Left ventricle myocardium inferior (tissue), 1 donor: ENCODE measurements around the gene POLN. TPM values are rescaled to one million over a fixed set of nuclear protein-coding genes. Genes with fewer than 3 reads are reported as not detected.

Source experiments
- DNase-seq: peaks from one replicate; pipeline ENCODE4 v3.0.0-alpha.2; 2020
- H3K27ac ChIP-seq: fragments of 200-600 bp; replicated peaks from 2 replicates; pipeline ENCODE4 v1.8.0; 2021
- H3K27me3 ChIP-seq: fragments of 200-600 bp; 2 replicates; pipeline ENCODE4 v1.8.0; 2021; ENCODE audit warnings: low read depth
- H3K36me3 ChIP-seq: fragments of 200-600 bp; 2 replicates; pipeline ENCODE4 v1.8.0; 2021
- H3K4me1 ChIP-seq: fragments of 200-600 bp; 2 replicates; pipeline ENCODE4 v1.8.0; 2021
- H3K4me3 ChIP-seq: fragments of 200-600 bp; 2 replicates; pipeline ENCODE4 v1.8.0; 2021; ENCODE audit warnings: mild to moderate bottlenecking, moderate library complexity
- H3K9me3 ChIP-seq: fragments of 200-600 bp; replicated peaks from 2 replicates; pipeline ENCODE4 v1.8.0; 2021
- CTCF ChIP-seq: fragments of 200-600 bp; IDR thresholded peaks from 2 replicates; pipeline ENCODE4 v1.8.0; 2021; ENCODE audit warnings: antibody characterized with exemption, mild to moderate bottlenecking, borderline replicate concordance
- intact Hi-C: fragments of 100-400 bp; cut with micrococcal nuclease; formaldehyde crosslinking; loops from one replicate; pipeline ENCODE4 v1.11.0; 2022
- total RNA-seq: library from RNA; stranded (reverse); fragmentation: NEBNext Ultra II Directional; extraction: Animal tissue kit (Norgen Biotek cat#: 25700); gene quantifications from one replicate; pipeline ENCODE4 v1.2.1, GENCODE V29; 2021
- donor health status: DM: no; HTN: yes; CAD: no; lungs with severe emphysema.

POLN gene
- total RNA-seq, 1 donor from 2014 or later, result 2.2 TPM

GRCh38 chr4:2063557-2064275, 178.2 kb downstream of the POLN start:
- intact Hi-C loops, result no loop called here
- Histone ChIP-seq H3K4me1 (peaks cover 9% of the 10 kb centered on the region), H3K9me3 (no peaks in the 10 kb centered on the region), H3K36me3 (no peaks in the 10 kb centered on the region), H3K27ac (no peak overlapping the region), H3K4me3 (no peak overlapping the region), H3K27me3 (peaks cover 66% of the 10 kb centered on the region)
- DNase-seq, result peak; percentile 12
- no peak for TF ChIP-seq CTCF

- TF ChIP-seq CTCF, result no peak
- H3K27me3 ChIP-seq, result peaks cover 69% of the 10 kb centered on the region
Observed at GRCh38 chr4:2062808-2063524, 179.0 kb downstream of the POLN start.

GRCh38 chr4:2062168-2062807, 179.6 kb downstream of the POLN start:
- intact Hi-C loops, result no loop called here
- Histone ChIP-seq H3K27ac (no peak overlapping the region), H3K4me3 (no peak overlapping the region), H3K9me3 (no peaks in the 10 kb centered on the region), H3K27me3 (peaks cover 76% of the 10 kb centered on the region), H3K36me3 (no peaks in the 10 kb centered on the region), H3K4me1 (peaks cover 15% of the 10 kb centered on the region)
- no peak for TF ChIP-seq CTCF
- no peak for DNase-seq

More at GRCh38 chr4:2062808-2063524, 179.0 kb downstream of the POLN start:
- intact Hi-C loops, result no loop called here
- DNase-seq, result peak; percentile 12
- Histone ChIP-seq H3K9me3 (no peaks in the 10 kb centered on the region), H3K4me3 (no peak overlapping the region), H3K27ac (no peak overlapping the region), H3K4me1 (peaks cover 15% of the 10 kb centered on the region), H3K36me3 (no peaks in the 10 kb centered on the region)

- DNase-seq, result no peak
- Histone ChIP-seq H3K9me3 (no peaks in the 10 kb centered on the region), H3K36me3 (no peaks in the 10 kb centered on the region), H3K27me3 (peaks cover 74% of the 10 kb centered on the region), H3K27ac (no peak overlapping the region), H3K4me3 (no peak overlapping the region), H3K4me1 (peaks cover 15% of the 10 kb centered on the region)
- no peak for TF ChIP-seq CTCF
- intact Hi-C loops, result no loop called here
Observed at GRCh38 chr4:2061186-2062131, 180.5 kb downstream of the POLN start.

GRCh38 chr4:2060611-2061185, 181.2 kb downstream of the POLN start:
- Histone ChIP-seq H3K4me3 (no peak overlapping the region), H3K4me1 (peaks cover 15% of the 10 kb centered on the region), H3K27me3 (peaks cover 74% of the 10 kb centered on the region), H3K27ac (no peak overlapping the region), H3K9me3 (no peaks in the 10 kb centered on the region), H3K36me3 (no peaks in the 10 kb centered on the region)
- TF ChIP-seq CTCF, result no peak
- intact Hi-C loops, result no loop called here
- peak; percentile 10 for DNase-seq
